Measurements from ENCODE around the gene FFAR1.

The FFAR1 gene

GRCh38 chr19:35346193-35347052 lies 1.3 kb upstream of the FFAR1 start:
- no peak for TF ChIP-seq CTCF (IDR thresholded peaks at IDR 0.05; ENCODE audit: control insufficient read depth, extremely low read depth, insufficient read depth)
- no peak overlapping the region for H3K4me3 ChIP-seq (ENCODE audit: low read depth, low read length)

GRCh38 chr19:35347930-35348298 lies 212 bp downstream of the FFAR1 start:
- no peak for TF ChIP-seq CTCF (IDR thresholded peaks at IDR 0.05; ENCODE audit: control insufficient read depth, extremely low read depth, insufficient read depth)

More at GRCh38 chr19:35346193-35347052, 1.3 kb upstream of the FFAR1 start:
- DNase-seq (ENCODE audit: low read depth): no peak

GRCh38 chr19:35348911-35349611 lies 1.4 kb downstream of the FFAR1 start:
- H3K4me3 ChIP-seq (ENCODE audit: low read depth, low read length): no peak overlapping the region
- no peak for DNase-seq (ENCODE audit: low read depth)
- TF ChIP-seq CTCF (IDR thresholded peaks at IDR 0.05; ENCODE audit: control insufficient read depth, extremely low read depth, insufficient read depth): no peak

More at GRCh38 chr19:35347930-35348298, 212 bp downstream of the FFAR1 start:
- H3K4me3 ChIP-seq (ENCODE audit: low read depth, low read length): no peak overlapping the region
- no peak for DNase-seq (ENCODE audit: low read depth)

GRCh38 chr19:35349614-35350521 lies 2.2 kb downstream of the FFAR1 start:
- no peak for TF ChIP-seq CTCF (IDR thresholded peaks at IDR 0.05; ENCODE audit: control insufficient read depth, extremely low read depth, insufficient read depth)
- DNase-seq (ENCODE audit: low read depth): no peak
- H3K4me3 ChIP-seq (ENCODE audit: low read depth, low read length): no peak overlapping the region

GRCh38 chr19:35350591-35350990 lies 2.9 kb downstream of the FFAR1 start:
- H3K4me3 ChIP-seq (ENCODE audit: low read depth, low read length): no peak overlapping the region
- TF ChIP-seq CTCF (IDR thresholded peaks at IDR 0.05; ENCODE audit: control insufficient read depth, extremely low read depth, insufficient read depth): no peak
- DNase-seq (ENCODE audit: low read depth): no peak

GRCh38 chr19:35351411-35352176 lies 3.9 kb downstream of the FFAR1 start:
- no peak for DNase-seq (ENCODE audit: low read depth)
- H3K4me3 ChIP-seq (ENCODE audit: low read depth, low read length): no peak overlapping the region
- no peak for TF ChIP-seq CTCF (IDR thresholded peaks at IDR 0.05; ENCODE audit: control insufficient read depth, extremely low read depth, insufficient read depth)

Measured in LNCaP clone FGC (cell line).